ENCODE measurements around the gene PRKAG2.

The PRKAG2 gene

GRCh38 chr7:151669762-151670161, 207.2 kb downstream of the PRKAG2 start:
- H3K27me3 ChIP-seq (ENCODE audit: control insufficient read depth in 3 of 3, insufficient read depth in 3 of 3, low read depth in 1 of 3, low read length in 3 of 3) = no peaks in the 10 kb centered on the region
- no peak overlapping the region for H4K91ac ChIP-seq (ENCODE audit: low read depth, low read length, poor library complexity)
- no peak overlapping the region for H3K9ac ChIP-seq (ENCODE audit: low read depth, low read length, poor library complexity)
- no peak overlapping the region for H3K18ac ChIP-seq (ENCODE audit: low read length)
- H3K4me1 ChIP-seq (ENCODE audit: control insufficient read depth in 2 of 2, insufficient read depth in 1 of 2, low read depth in 1 of 2, low read length in 2 of 2) = peaks cover 5 to 8% of the 10 kb centered on the region in 2 donors
- H2BK12ac ChIP-seq (ENCODE audit: low read length) = no peak overlapping the region
- H3K14ac ChIP-seq (ENCODE audit: low read length) = no peak overlapping the region
- no peak overlapping the region for H3K4ac ChIP-seq (ENCODE audit: low read length)
- H3K36me3 ChIP-seq (replicated peaks in 1 of 2; ENCODE audit: control insufficient read depth in 2 of 2, insufficient read depth in 2 of 2, low read length in 2 of 2) = no peaks in the 10 kb centered on the region
- peak overlapping the region in 1 of 2 donors; percentile 70 for H3K4me3 ChIP-seq (ENCODE audit: low read length in 2 of 2)
- H2BK120ac ChIP-seq (ENCODE audit: low read depth, low read length) = no peak overlapping the region
- no peak overlapping the region for H3K27ac ChIP-seq (replicated peaks; ENCODE audit: low read length)
- H3K79me1 ChIP-seq (ENCODE audit: low read depth, low read length) = no peaks in the 10 kb centered on the region
- H2BK15ac ChIP-seq (ENCODE audit: low read length) = no peak overlapping the region
- no peak overlapping the region for H4K8ac ChIP-seq (ENCODE audit: low read depth, low read length)
- H3K23ac ChIP-seq (ENCODE audit: low read depth, low read length, poor library complexity) = peak overlapping the region; percentile 57
- peaks cover 0 to 7% of the 10 kb centered on the region in 2 donors for H3K9me3 ChIP-seq (replicated peaks in 1 of 2; ENCODE audit: control insufficient read depth in 2 of 2, insufficient read depth in 1 of 2, low read depth in 1 of 2, low read length in 2 of 2)
- H3K4me2 ChIP-seq (ENCODE audit: insufficient read depth, low read length, poor library complexity, severe bottlenecking) = no peak overlapping the region
- no peak overlapping the region for H2AK5ac ChIP-seq (ENCODE audit: low read depth, low read length)
- no CpG with 5 or more reads among the region's 2 CpGs for WGBS, 2 donors (ENCODE audit: extremely low coverage in 2 of 2, insufficient read length in 2 of 2, insufficient replicate concordance in 1 of 2)
- H2AFZ ChIP-seq (ENCODE audit: low read length) = no peak overlapping the region
- H2BK5ac ChIP-seq (ENCODE audit: low read length) = no peak overlapping the region
- no peak for DNase-seq (ENCODE audit: low spot score)

DNA sequence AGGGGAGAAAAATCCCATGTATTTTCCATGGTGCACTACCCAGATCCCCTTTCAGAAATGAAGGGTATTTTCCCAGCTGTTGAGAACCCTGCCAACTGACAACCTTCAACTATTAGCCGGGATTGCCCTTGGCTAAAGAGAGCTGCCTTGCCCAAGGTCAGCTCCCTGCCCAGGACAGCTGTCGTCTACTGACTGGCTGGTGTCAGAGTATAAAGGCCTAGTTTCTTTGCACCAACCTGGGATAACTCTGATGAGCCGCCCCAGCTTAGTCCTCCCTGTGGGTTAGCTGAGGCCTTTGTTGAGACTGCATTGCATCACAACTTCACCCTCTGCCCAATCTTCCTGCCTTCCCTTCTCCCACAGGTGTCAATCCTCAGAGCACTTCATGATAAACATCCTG, 210.0 kb downstream of the PRKAG2 start:
- no peak overlapping the region for H3K18ac ChIP-seq (ENCODE audit: low read length)
- no peak overlapping the region for H3K14ac ChIP-seq (ENCODE audit: low read length)
- no peak overlapping the region for H3K4me3 ChIP-seq (ENCODE audit: low read length in 2 of 2)
- peaks cover 0 to 7% of the 10 kb centered on the region in 2 donors for H3K9me3 ChIP-seq (replicated peaks in 1 of 2; ENCODE audit: control insufficient read depth in 2 of 2, insufficient read depth in 1 of 2, low read depth in 1 of 2, low read length in 2 of 2)
- H3K79me1 ChIP-seq (ENCODE audit: low read depth, low read length) = no peaks in the 10 kb centered on the region
- no peak overlapping the region for H3K27ac ChIP-seq (replicated peaks; ENCODE audit: low read length)
- H3K4me1 ChIP-seq (ENCODE audit: control insufficient read depth in 2 of 2, insufficient read depth in 1 of 2, low read depth in 1 of 2, low read length in 2 of 2) = peaks cover 0 to 2% of the 10 kb centered on the region in 2 donors
- H2BK120ac ChIP-seq (ENCODE audit: low read depth, low read length) = no peak overlapping the region
- no peak overlapping the region for H2BK5ac ChIP-seq (ENCODE audit: low read length)
- no peak overlapping the region for H3K4me2 ChIP-seq (ENCODE audit: insufficient read depth, low read length, poor library complexity, severe bottlenecking)
- no peak overlapping the region for H2BK12ac ChIP-seq (ENCODE audit: low read length)
- H3K9ac ChIP-seq (ENCODE audit: low read depth, low read length, poor library complexity) = no peak overlapping the region
- no CpG with 5 or more reads among the region's 3 CpGs for WGBS, 2 donors (ENCODE audit: extremely low coverage in 2 of 2, insufficient read length in 2 of 2, insufficient replicate concordance in 1 of 2)
- no peak for DNase-seq (ENCODE audit: low spot score)
- H4K8ac ChIP-seq (ENCODE audit: low read depth, low read length) = no peak overlapping the region
- H3K36me3 ChIP-seq (replicated peaks in 1 of 2; ENCODE audit: control insufficient read depth in 2 of 2, insufficient read depth in 2 of 2, low read length in 2 of 2) = no peaks in the 10 kb centered on the region
- H3K4ac ChIP-seq (ENCODE audit: low read length) = no peak overlapping the region
- no peak overlapping the region for H4K91ac ChIP-seq (ENCODE audit: low read depth, low read length, poor library complexity)
- no peak overlapping the region for H2AK5ac ChIP-seq (ENCODE audit: low read depth, low read length)
- no peak overlapping the region for H3K23ac ChIP-seq (ENCODE audit: low read depth, low read length, poor library complexity)
- no peak overlapping the region for H2AFZ ChIP-seq (ENCODE audit: low read length)
- H3K27me3 ChIP-seq (ENCODE audit: control insufficient read depth in 3 of 3, insufficient read depth in 3 of 3, low read depth in 1 of 3, low read length in 3 of 3) = no peaks in the 10 kb centered on the region
- no peak overlapping the region for H2BK15ac ChIP-seq (ENCODE audit: low read length)

DNA sequence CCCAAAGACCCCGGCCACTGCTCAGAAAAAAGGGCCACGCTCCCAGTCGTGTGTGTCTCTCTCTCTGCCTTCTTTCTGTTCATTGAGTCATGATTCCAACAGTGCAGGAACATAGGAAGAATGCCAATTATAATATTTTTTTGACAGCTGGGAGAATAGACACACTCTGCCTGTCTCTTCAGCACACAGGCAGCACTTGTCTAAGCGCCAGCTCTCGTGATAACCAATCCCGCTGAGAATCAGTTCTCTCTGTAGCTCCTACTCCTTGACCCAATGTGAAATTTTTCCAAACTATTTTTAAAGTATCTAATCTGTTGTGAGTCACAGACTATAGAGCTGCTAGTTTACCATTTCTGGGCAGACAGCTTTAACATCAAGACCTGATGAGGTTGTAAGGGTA, 211.5 kb downstream of the PRKAG2 start:
- H3K27ac ChIP-seq (replicated peaks; ENCODE audit: low read length) = no peak overlapping the region
- no peak overlapping the region for H2BK15ac ChIP-seq (ENCODE audit: low read length)
- no peak overlapping the region for H2BK12ac ChIP-seq (ENCODE audit: low read length)
- no peak overlapping the region for H2AK5ac ChIP-seq (ENCODE audit: low read depth, low read length)
- no peak overlapping the region for H2BK120ac ChIP-seq (ENCODE audit: low read depth, low read length)
- no peaks in the 10 kb centered on the region for H3K79me1 ChIP-seq (ENCODE audit: low read depth, low read length)
- H3K14ac ChIP-seq (ENCODE audit: low read length) = no peak overlapping the region
- H2AFZ ChIP-seq (ENCODE audit: low read length) = no peak overlapping the region
- H3K27me3 ChIP-seq (ENCODE audit: control insufficient read depth in 3 of 3, insufficient read depth in 3 of 3, low read depth in 1 of 3, low read length in 3 of 3) = no peaks in the 10 kb centered on the region
- H3K9me3 ChIP-seq (replicated peaks in 1 of 2; ENCODE audit: control insufficient read depth in 2 of 2, insufficient read depth in 1 of 2, low read depth in 1 of 2, low read length in 2 of 2) = peaks cover 0 to 7% of the 10 kb centered on the region in 2 donors
- no peak overlapping the region for H3K4me2 ChIP-seq (ENCODE audit: insufficient read depth, low read length, poor library complexity, severe bottlenecking)
- no peak overlapping the region for H3K23ac ChIP-seq (ENCODE audit: low read depth, low read length, poor library complexity)
- WGBS, 2 donors (ENCODE audit: extremely low coverage in 2 of 2, insufficient read length in 2 of 2, insufficient replicate concordance in 1 of 2) = no CpG with 5 or more reads among the region's 6 CpGs
- H4K91ac ChIP-seq (ENCODE audit: low read depth, low read length, poor library complexity) = no peak overlapping the region
- H3K36me3 ChIP-seq (replicated peaks in 1 of 2; ENCODE audit: control insufficient read depth in 2 of 2, insufficient read depth in 2 of 2, low read length in 2 of 2) = no peaks in the 10 kb centered on the region
- no peak overlapping the region for H3K4me3 ChIP-seq (ENCODE audit: low read length in 2 of 2)
- H3K18ac ChIP-seq (ENCODE audit: low read length) = no peak overlapping the region
- H2BK5ac ChIP-seq (ENCODE audit: low read length) = no peak overlapping the region
- H3K4me1 ChIP-seq (ENCODE audit: control insufficient read depth in 2 of 2, insufficient read depth in 1 of 2, low read depth in 1 of 2, low read length in 2 of 2) = peaks cover 0 to 4% of the 10 kb centered on the region in 2 donors
- no peak for DNase-seq (ENCODE audit: low spot score)
- H4K8ac ChIP-seq (ENCODE audit: low read depth, low read length) = no peak overlapping the region
- no peak overlapping the region for H3K9ac ChIP-seq (ENCODE audit: low read depth, low read length, poor library complexity)
- no peak overlapping the region for H3K4ac ChIP-seq (ENCODE audit: low read length)

DNA sequence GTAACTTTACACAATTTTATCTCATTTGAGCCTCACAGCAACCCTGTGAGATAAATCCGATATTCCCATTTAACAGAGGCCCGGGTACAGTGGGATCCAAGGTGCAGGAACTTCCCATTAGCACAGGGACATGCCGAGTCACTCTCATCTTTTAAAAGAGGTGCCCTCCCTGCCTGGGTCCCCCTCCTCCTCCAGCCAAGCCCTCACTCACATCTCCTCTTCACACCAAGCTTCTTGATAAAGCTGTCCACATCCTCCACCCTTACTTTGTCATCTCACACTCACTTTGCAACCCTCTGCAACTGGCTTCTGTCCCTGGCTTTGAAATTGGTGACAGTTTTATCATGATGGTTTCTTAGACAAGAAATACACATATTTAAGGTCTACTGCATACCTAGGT, 212.6 kb downstream of the PRKAG2 start:
- H3K18ac ChIP-seq (ENCODE audit: low read length) = no peak overlapping the region
- DNase-seq (ENCODE audit: low spot score) = no peak
- no peak overlapping the region for H3K23ac ChIP-seq (ENCODE audit: low read depth, low read length, poor library complexity)
- no CpG with 5 or more reads among the region's 3 CpGs for WGBS, 2 donors (ENCODE audit: extremely low coverage in 2 of 2, insufficient read length in 2 of 2, insufficient replicate concordance in 1 of 2)
- peaks cover 0 to 3% of the 10 kb centered on the region in 2 donors for H3K9me3 ChIP-seq (replicated peaks in 1 of 2; ENCODE audit: control insufficient read depth in 2 of 2, insufficient read depth in 1 of 2, low read depth in 1 of 2, low read length in 2 of 2)
- H2BK15ac ChIP-seq (ENCODE audit: low read length) = no peak overlapping the region
- no peaks in the 10 kb centered on the region for H3K79me1 ChIP-seq (ENCODE audit: low read depth, low read length)
- H3K4me3 ChIP-seq (ENCODE audit: low read length in 2 of 2) = no peak overlapping the region
- H3K4me1 ChIP-seq (ENCODE audit: control insufficient read depth in 2 of 2, insufficient read depth in 1 of 2, low read depth in 1 of 2, low read length in 2 of 2) = peaks cover 0 to 5% of the 10 kb centered on the region in 2 donors
- H2AK5ac ChIP-seq (ENCODE audit: low read depth, low read length) = no peak overlapping the region
- no peak overlapping the region for H3K9ac ChIP-seq (ENCODE audit: low read depth, low read length, poor library complexity)
- no peaks in the 10 kb centered on the region for H3K27me3 ChIP-seq (ENCODE audit: control insufficient read depth in 3 of 3, insufficient read depth in 3 of 3, low read depth in 1 of 3, low read length in 3 of 3)
- no peaks in the 10 kb centered on the region for H3K36me3 ChIP-seq (replicated peaks in 1 of 2; ENCODE audit: control insufficient read depth in 2 of 2, insufficient read depth in 2 of 2, low read length in 2 of 2)
- no peak overlapping the region for H3K14ac ChIP-seq (ENCODE audit: low read length)
- no peak overlapping the region for H2AFZ ChIP-seq (ENCODE audit: low read length)
- no peak overlapping the region for H2BK5ac ChIP-seq (ENCODE audit: low read length)
- H2BK12ac ChIP-seq (ENCODE audit: low read length) = no peak overlapping the region
- H3K4ac ChIP-seq (ENCODE audit: low read length) = no peak overlapping the region
- H3K4me2 ChIP-seq (ENCODE audit: insufficient read depth, low read length, poor library complexity, severe bottlenecking) = no peak overlapping the region
- H2BK120ac ChIP-seq (ENCODE audit: low read depth, low read length) = no peak overlapping the region
- H4K8ac ChIP-seq (ENCODE audit: low read depth, low read length) = no peak overlapping the region
- no peak overlapping the region for H4K91ac ChIP-seq (ENCODE audit: low read depth, low read length, poor library complexity)
- no peak overlapping the region for H3K27ac ChIP-seq (replicated peaks; ENCODE audit: low read length)
